Neural crest cell (in vitro differentiated cells): ENCODE data around the gene LBHD2. TPM values are rescaled to one million over a fixed set of nuclear protein-coding genes. Genes with fewer than 3 reads are reported as not detected.

Source experiments
- DNase-seq: peaks from one replicate; pipeline ENCODE4 v3.0.0; 2021; ENCODE audit warnings: low read depth, mixed read lengths, low spot score
- H3K27ac Mint-ChIP-seq: one replicate; pipeline ENCODE4 v1.8.0; 2021; ENCODE audit warnings: mild to moderate bottlenecking, mixed read lengths; ENCODE audit not compliant: unreplicated experiment
- H3K27me3 Mint-ChIP-seq: 2 replicates; pipeline ENCODE4 v1.8.0; 2021; ENCODE audit warnings: low read depth, mild to moderate bottlenecking, mixed read lengths
- H3K36me3 Mint-ChIP-seq: 2 replicates; pipeline ENCODE4 v1.8.0; 2021; ENCODE audit warnings: low read depth, mild to moderate bottlenecking, mixed read lengths
- H3K4me1 Mint-ChIP-seq: 2 replicates; pipeline ENCODE4 v1.8.0; 2021; ENCODE audit warnings: mixed read lengths
- H3K4me3 Mint-ChIP-seq: one replicate; pipeline ENCODE4 v1.8.0; 2021; ENCODE audit warnings: mild to moderate bottlenecking, mixed read lengths
- H3K9me3 Mint-ChIP-seq: 2 replicates; pipeline ENCODE4 v1.8.0; 2021; ENCODE audit warnings: mixed read lengths
- total RNA-seq: library from RNA; stranded (reverse); gene quantifications from 2 replicates; pipeline ENCODE4 v1.2.1, GENCODE V29; 2021
- TF ChIP-seq, protein P1 (sequence below): fragments of 200-600 bp; sonication (generic); conservative IDR thresholded peaks from 2 replicates; pipeline ENCODE4 v1.5.0; 2021; ENCODE audit warnings: antibody characterized with exemption, mild to moderate bottlenecking

Gene LBHD2
- total RNA-seq, 1 donor from 2014 or later: not detected

DNA sequence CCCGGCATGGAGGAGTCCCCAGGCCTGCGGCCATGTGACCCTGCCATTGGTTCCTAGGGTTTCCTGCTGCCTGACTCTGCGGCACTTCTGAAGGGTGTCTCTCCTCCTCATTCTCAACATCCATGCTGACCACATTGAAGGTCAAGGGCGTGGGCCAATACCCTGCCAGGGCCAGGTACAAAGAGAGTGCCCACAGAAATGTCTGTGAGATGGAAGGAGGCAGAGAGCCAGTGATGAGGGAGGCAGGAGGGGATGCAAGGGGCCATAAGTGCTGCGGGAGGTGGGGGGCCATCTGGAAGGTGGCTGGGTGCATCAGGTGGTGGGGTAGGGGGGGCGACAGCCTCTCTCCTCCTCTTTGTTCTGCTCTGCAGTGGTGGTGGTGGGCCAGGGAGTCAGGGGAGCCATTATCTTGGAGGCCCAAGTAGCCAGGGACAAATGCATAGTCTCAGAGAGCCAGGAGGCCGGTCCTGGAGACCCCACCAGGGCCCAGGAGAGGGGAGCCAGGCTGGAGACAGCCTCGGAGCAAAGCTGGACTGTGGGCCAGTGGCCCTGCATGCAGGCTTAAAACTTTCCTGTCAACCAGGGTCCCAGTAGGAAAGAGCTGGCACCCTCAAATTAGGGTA, 13.6 kb upstream of the LBHD2 start:
- no peaks in the 10 kb centered on the region for H3K9me3 Mint-ChIP-seq
- H3K4me3 Mint-ChIP-seq: no peak overlapping the region
- no peaks in the 10 kb centered on the region for H3K4me1 Mint-ChIP-seq
- no peak for DNase-seq
- no peaks in the 10 kb centered on the region for H3K36me3 Mint-ChIP-seq
- H3K27me3 Mint-ChIP-seq: peaks cover 5% of the 10 kb centered on the region
- H3K27ac Mint-ChIP-seq: no peak overlapping the region
- TF ChIP-seq, protein P1, sequence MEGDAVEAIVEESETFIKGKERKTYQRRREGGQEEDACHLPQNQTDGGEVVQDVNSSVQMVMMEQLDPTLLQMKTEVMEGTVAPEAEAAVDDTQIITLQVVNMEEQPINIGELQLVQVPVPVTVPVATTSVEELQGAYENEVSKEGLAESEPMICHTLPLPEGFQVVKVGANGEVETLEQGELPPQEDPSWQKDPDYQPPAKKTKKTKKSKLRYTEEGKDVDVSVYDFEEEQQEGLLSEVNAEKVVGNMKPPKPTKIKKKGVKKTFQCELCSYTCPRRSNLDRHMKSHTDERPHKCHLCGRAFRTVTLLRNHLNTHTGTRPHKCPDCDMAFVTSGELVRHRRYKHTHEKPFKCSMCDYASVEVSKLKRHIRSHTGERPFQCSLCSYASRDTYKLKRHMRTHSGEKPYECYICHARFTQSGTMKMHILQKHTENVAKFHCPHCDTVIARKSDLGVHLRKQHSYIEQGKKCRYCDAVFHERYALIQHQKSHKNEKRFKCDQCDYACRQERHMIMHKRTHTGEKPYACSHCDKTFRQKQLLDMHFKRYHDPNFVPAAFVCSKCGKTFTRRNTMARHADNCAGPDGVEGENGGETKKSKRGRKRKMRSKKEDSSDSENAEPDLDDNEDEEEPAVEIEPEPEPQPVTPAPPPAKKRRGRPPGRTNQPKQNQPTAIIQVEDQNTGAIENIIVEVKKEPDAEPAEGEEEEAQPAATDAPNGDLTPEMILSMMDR: no peak

DNA sequence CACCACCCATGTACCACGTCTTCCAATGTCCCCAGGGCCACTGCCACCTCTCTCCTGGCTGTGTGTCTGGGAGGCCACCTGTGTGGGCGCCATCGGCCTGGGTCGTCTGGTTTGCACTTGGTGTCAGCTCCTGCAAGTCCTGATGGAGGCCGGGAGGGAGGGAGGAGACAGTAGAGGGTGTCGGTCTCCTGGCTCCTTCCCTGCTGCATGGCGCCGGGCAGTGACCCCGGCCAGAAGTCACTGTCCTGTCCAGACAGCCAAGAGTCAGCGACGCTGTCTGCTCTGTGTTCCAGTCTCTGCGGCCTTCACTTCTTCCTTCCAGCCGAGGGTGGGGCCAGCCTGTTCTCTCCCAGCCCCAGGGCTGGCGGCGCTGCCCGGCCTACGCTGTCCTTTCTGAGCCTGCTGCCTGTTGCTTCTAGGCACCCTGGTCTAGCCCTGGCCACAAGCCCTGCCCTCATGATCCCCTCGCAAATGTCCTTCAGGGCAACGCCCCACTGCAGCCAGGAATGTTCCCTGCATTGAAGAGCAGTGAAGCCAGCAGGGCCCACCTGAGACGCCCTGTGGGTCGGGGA, 13.0 kb upstream of the LBHD2 start:
- H3K27ac Mint-ChIP-seq: no peak overlapping the region
- H3K4me3 Mint-ChIP-seq: no peak overlapping the region
- H3K27me3 Mint-ChIP-seq: peaks cover 5% of the 10 kb centered on the region
- DNase-seq: no peak
- H3K4me1 Mint-ChIP-seq: no peaks in the 10 kb centered on the region
- no peaks in the 10 kb centered on the region for H3K36me3 Mint-ChIP-seq
- TF ChIP-seq, protein P1: no peak
- H3K9me3 Mint-ChIP-seq: no peaks in the 10 kb centered on the region

DNA sequence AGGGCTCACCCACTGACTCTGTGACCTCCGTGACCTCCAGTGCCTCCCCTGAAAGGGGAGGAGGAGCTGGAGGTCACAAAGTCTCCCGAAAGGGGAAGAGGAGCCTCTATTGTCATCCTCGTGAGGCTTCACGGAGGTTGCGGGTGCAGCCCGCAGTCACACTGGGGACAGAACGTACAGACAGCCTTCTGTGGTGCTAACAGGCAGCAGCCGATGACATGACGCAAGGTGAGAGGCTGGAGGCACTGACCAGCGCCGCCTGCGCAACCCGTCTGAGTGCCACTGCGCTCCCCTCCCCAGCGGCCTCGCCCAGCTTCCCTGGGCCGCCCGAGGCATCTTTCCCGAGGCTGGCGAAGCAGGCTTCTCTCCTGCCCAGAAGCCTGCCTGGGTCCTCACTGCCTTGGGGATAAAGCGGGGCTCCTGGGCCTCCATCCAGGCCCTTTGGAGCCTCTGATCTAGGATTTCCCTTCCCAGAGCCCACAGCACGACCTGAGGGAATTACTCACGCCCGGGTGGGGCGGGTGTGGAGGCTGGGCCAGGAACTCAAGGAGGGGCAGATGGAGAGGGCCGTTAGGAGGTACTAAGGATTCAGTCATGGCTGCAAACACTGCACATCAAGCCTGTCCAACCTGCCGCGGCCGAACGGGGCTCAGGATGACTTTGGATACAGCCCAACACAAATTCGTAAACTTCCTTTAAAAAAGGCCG, 12.3 kb upstream of the LBHD2 start:
- no peak for DNase-seq
- H3K36me3 Mint-ChIP-seq: no peaks in the 10 kb centered on the region
- no peak overlapping the region for H3K4me3 Mint-ChIP-seq
- H3K9me3 Mint-ChIP-seq: no peaks in the 10 kb centered on the region
- no peaks in the 10 kb centered on the region for H3K4me1 Mint-ChIP-seq
- TF ChIP-seq, protein P1: no peak
- H3K27ac Mint-ChIP-seq: no peak overlapping the region
- H3K27me3 Mint-ChIP-seq: peaks cover 5% of the 10 kb centered on the region

DNA sequence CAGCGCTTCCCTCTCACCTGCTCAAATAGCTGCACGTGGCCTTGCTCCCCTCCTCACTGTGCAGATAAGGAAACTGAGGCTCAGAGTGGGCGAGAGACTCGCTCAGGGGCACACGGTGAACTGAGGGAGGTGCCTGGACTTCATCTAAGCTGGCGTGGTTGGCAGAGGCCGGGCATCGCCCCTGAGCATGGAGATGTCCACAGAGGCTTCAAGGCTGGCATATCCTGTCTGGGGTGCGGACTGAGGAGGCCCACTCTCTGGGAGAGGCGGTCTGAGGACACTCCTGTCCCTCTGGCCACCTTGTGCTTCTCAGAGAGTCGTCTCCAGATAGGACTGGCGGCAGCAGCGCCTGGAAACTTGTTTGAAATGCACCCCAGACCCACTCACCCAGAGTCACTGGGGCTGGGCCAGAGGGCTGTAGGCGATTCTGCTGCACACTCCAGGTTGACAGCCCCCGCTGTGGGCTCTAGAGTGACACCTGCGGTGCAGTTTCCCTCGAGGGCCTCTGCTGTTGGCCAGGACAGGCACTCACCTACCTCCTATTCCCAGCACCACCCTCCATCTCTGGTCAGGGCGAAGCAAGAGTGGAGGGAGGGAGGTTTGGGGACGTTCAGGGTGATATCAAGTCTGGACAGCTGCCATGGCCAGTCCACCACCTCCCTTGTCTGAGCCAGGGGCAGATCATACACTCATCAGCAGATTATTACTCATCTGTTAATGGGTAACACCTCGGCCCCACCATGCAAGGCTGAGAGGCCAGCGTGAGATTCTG, 11.2 kb upstream of the LBHD2 start:
- Mint-ChIP-seq H3K4me3 (no peak overlapping the region), H3K27ac (no peak overlapping the region), H3K9me3 (no peaks in the 10 kb centered on the region), H3K4me1 (no peaks in the 10 kb centered on the region), H3K27me3 (peaks cover 7% of the 10 kb centered on the region), H3K36me3 (no peaks in the 10 kb centered on the region)
- DNase-seq: no peak
- TF ChIP-seq, protein P1: no peak

DNA sequence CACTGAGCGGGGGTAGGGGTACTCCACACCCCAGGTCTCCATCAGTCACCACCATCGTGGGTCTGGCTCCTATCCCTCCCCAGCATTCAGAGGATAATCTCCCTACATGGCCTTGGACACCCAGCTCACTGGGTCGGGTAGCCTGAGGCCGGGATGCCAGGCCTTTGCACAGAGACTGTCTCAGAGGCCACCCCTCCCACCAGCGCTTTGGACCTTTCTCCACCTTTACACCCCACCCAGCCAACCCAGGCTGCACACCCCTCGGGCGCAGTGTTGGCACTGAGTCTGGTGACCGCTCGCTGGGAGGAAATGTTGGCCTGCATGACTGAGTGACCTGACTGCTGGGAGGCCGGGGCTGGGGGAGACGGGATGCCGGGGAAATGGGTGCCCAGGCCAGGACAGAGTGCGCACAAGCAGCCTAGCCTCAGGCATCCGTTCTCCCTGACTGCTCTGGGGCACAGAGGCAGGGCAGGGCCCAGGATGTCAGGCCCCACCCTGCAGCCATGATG, 10.6 kb upstream of the LBHD2 start:
- no peak overlapping the region for H3K27ac Mint-ChIP-seq

More for the DNA sequence above, 10.6 kb upstream of the LBHD2 start:
- Mint-ChIP-seq H3K27me3 (peaks cover 7% of the 10 kb centered on the region), H3K36me3 (no peaks in the 10 kb centered on the region), H3K4me3 (no peak overlapping the region), H3K4me1 (no peaks in the 10 kb centered on the region), H3K9me3 (no peaks in the 10 kb centered on the region)
- no peak for DNase-seq
- TF ChIP-seq, protein P1: no peak
